Bronchial epithelial cell (primary cell): ENCODE results near the gene SHF. TPM values are rescaled to one million over a fixed set of nuclear protein-coding genes. Genes with fewer than 3 reads are reported as not detected.

Source experiments
- DNase-seq: peaks from one replicate; pipeline ENCODE4 v3.0.0-alpha.2; 2010; ENCODE audit warnings: low read depth
- FAIRE-seq: peaks from 2 replicates; lab custom pipeline; 2011; peaks lifted over from hg19 to GRCh38; lab: Jason Lieb, UNC
- H3K27me3 ChIP-seq: 2 replicates; pipeline ENCODE4 v1.5.1; 2011; ENCODE audit warnings: low read length; ENCODE audit not compliant: control insufficient read depth, insufficient read depth
- H3K36me3 ChIP-seq: 2 replicates; pipeline ENCODE4 v1.5.1; 2011; ENCODE audit warnings: low read length; ENCODE audit not compliant: control insufficient read depth, insufficient read depth
- H3K4me3 ChIP-seq: 2 replicates; pipeline ENCODE4 v1.5.1; 2011; ENCODE audit warnings: mild to moderate bottlenecking, low read depth, low read length, control low read depth
- total RNA-seq: library from RNA; depleted of rRNA; stranded (reverse); fragments of >200 nt; gene quantifications from 2 replicates; pipeline ENCODE4 v1.2.1, GENCODE V29; 2014
- TF ChIP-seq, protein P1 (sequence below): IDR thresholded peaks from 2 replicates; pipeline ENCODE4 v1.5.1; 2011; ENCODE audit warnings: mild to moderate bottlenecking, moderate library complexity, low read length, control low read depth, inconsistent platforms; ENCODE audit not compliant: insufficient read depth, severe bottlenecking

SHF gene
- total RNA-seq, 1 donor from 2014 or later: 0.79 TPM

DNA sequence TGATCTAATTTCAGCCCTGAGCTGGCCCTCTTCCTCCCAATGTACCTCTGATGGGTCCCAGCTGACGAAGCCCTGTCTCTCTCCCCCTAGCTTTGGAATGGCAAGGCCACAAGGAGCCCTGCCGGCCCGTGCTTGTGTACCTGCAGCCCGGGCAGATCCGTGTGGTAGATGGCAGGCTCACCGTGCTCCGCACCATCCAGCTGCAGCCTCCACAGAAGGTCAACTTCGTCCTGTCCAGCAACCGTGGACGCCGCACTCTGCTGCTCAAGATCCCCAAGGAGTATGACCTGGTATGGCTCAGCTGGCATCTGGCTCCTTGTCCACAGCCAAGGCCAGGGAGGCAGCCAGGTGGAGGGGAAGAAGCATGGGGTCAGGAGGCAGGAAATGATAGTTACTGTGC lies 43.8 kb downstream of the SHF start:
- TF ChIP-seq, protein P1, sequence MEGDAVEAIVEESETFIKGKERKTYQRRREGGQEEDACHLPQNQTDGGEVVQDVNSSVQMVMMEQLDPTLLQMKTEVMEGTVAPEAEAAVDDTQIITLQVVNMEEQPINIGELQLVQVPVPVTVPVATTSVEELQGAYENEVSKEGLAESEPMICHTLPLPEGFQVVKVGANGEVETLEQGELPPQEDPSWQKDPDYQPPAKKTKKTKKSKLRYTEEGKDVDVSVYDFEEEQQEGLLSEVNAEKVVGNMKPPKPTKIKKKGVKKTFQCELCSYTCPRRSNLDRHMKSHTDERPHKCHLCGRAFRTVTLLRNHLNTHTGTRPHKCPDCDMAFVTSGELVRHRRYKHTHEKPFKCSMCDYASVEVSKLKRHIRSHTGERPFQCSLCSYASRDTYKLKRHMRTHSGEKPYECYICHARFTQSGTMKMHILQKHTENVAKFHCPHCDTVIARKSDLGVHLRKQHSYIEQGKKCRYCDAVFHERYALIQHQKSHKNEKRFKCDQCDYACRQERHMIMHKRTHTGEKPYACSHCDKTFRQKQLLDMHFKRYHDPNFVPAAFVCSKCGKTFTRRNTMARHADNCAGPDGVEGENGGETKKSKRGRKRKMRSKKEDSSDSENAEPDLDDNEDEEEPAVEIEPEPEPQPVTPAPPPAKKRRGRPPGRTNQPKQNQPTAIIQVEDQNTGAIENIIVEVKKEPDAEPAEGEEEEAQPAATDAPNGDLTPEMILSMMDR: no peak
- FAIRE-seq (no peak), DNase-seq (no peak)
- Histone ChIP-seq H3K27me3 (no peaks in the 10 kb centered on the region), H3K4me3 (no peak overlapping the region), H3K36me3 (peaks cover 48% of the 10 kb centered on the region)

DNA sequence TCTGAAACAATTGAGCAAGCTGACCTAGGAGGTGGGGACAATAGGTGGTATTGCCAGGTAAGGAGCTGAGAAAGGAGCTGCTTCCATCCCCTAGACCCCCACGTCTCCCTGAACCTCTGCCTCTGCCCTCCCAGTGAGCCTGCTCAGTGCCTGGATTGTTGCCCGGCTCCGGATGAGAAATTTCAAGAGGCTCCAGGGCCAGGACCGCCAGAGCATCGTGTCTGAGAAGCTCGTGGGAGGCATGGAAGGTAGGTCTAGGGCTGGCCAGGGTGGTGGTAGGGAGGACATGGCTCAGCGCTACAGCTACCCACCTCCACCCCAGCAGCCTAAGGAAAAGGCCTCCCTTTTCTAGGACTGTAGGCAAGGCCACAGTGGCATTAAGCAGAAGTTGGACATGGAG lies 44.7 kb downstream of the SHF start:
- H3K36me3 ChIP-seq: peaks cover 48% of the 10 kb centered on the region
- no peak for FAIRE-seq
- TF ChIP-seq, protein P1: no peak

DNA sequence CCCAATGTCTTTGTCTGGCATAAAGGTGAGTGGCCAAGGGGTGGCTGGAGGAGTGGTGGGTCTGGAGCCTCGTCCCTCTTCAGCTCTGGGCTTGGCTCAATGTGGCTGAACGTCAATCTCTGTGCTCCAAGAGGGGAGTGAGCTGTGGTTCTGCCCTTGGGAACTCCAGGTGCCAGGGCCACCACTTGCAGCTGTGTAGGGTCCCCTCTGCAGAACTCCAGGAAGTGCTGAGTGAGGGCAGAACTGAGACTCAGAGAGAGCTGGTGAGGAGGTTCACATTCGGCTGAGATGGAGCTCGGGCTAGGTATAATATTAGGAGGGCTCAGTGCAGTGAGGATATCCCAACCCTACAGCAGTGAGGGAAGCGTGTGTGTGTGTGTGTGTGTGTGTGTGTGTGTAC lies 46.4 kb downstream of the SHF start:
- TF ChIP-seq, protein P1: no peak
- no peak for DNase-seq
- Histone ChIP-seq H3K27me3 (no peaks in the 10 kb centered on the region), H3K4me3 (no peak overlapping the region), H3K36me3 (peaks cover 44% of the 10 kb centered on the region)
- no peak for FAIRE-seq

More for the DNA sequence above, 44.7 kb downstream of the SHF start:
- H3K27me3 ChIP-seq: no peaks in the 10 kb centered on the region
- no peak overlapping the region for H3K4me3 ChIP-seq
- no peak for DNase-seq

DNA sequence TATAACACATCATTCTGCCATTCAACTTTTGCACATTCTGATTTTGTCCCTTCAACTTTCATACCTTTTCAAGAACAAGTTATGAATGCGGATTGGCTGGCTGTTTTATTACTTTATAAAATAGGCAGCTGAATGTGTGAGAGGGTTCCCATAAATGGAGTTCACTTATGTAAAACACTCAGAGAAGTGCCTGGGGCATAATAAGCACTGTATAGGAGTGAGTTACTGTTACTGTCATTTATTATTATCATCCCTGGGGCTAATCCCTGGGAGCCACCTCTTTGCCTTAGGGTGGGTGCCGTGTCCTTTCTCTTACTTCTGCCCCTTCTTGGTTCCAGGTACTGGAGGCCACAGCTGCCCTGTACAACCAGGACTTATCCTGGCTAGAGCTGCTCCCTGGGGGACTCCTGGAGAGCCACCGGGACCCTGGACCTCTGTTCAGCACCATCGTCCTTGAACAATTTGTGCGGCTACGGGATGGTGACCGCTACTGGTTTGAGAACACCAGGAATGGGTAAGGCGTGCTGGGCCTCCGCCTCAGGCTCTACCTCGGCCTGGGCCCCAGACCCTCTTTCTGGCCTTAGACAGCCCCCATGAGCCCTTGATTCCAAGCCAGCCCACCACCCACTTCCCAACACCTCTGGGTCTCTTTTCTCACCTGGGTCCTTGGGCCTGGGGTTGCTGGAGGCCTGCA lies 47.1 kb downstream of the SHF start:
- peaks cover 44% of the 10 kb centered on the region for H3K36me3 ChIP-seq

DNA sequence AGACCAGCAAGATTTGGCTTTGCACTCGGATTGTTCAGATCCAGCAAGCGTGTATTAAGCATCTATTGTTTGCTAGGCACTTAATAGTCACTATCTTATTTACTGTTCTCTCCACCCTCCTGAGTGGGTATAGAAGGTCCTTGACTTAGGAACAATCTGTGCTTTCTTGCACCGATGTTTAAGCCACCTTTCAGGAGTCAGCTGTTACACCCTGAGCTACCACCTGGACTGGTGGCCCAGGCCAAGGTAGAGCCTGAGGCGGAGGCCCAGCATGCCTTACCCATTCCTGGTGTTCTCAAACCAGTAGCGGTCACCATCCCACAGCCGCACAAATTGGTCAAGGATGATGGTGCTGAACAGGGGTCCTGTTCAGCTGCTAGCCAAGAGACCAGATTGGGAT lies 48.0 kb downstream of the SHF start:
- H3K36me3 ChIP-seq: peaks cover 38% of the 10 kb centered on the region
- H3K4me3 ChIP-seq: no peak overlapping the region
- H3K27me3 ChIP-seq: no peaks in the 10 kb centered on the region
- FAIRE-seq (no peak), DNase-seq (no peak)
- TF ChIP-seq, protein P1: no peak

More for the DNA sequence above, 47.1 kb downstream of the SHF start:
- no peak overlapping the region for H3K4me3 ChIP-seq
- DNase-seq: no peak
- no peak for FAIRE-seq
- H3K27me3 ChIP-seq: no peaks in the 10 kb centered on the region
- TF ChIP-seq, protein P1: no peak
